Neural crest cell (in vitro differentiated cells): Measurements from ENCODE around the gene KIAA1958. TPM values are rescaled to one million over a fixed set of nuclear protein-coding genes. Genes with fewer than 3 reads are reported as not detected.

ENCODE experiments used
- DNase-seq: peaks from one replicate; pipeline ENCODE4 v3.0.0; 2021; ENCODE audit warnings: low read depth, mixed read lengths, low spot score
- H3K27ac Mint-ChIP-seq: one replicate; pipeline ENCODE4 v1.8.0; 2021; ENCODE audit warnings: mild to moderate bottlenecking, mixed read lengths; ENCODE audit not compliant: unreplicated experiment
- H3K27me3 Mint-ChIP-seq: 2 replicates; pipeline ENCODE4 v1.8.0; 2021; ENCODE audit warnings: low read depth, mild to moderate bottlenecking, mixed read lengths
- H3K36me3 Mint-ChIP-seq: 2 replicates; pipeline ENCODE4 v1.8.0; 2021; ENCODE audit warnings: low read depth, mild to moderate bottlenecking, mixed read lengths
- H3K4me1 Mint-ChIP-seq: 2 replicates; pipeline ENCODE4 v1.8.0; 2021; ENCODE audit warnings: mixed read lengths
- H3K4me3 Mint-ChIP-seq: one replicate; pipeline ENCODE4 v1.8.0; 2021; ENCODE audit warnings: mild to moderate bottlenecking, mixed read lengths
- H3K9me3 Mint-ChIP-seq: 2 replicates; pipeline ENCODE4 v1.8.0; 2021; ENCODE audit warnings: mixed read lengths
- total RNA-seq: library from RNA; stranded (reverse); gene quantifications from 2 replicates; pipeline ENCODE4 v1.2.1, GENCODE V29; 2021
- TF ChIP-seq, protein P1 (sequence below): fragments of 200-600 bp; sonication (generic); conservative IDR thresholded peaks from 2 replicates; pipeline ENCODE4 v1.5.0; 2021; ENCODE audit warnings: antibody characterized with exemption, mild to moderate bottlenecking

The KIAA1958 gene
- total RNA-seq, 1 donor from 2014 or later: 46.7 TPM

DNA sequence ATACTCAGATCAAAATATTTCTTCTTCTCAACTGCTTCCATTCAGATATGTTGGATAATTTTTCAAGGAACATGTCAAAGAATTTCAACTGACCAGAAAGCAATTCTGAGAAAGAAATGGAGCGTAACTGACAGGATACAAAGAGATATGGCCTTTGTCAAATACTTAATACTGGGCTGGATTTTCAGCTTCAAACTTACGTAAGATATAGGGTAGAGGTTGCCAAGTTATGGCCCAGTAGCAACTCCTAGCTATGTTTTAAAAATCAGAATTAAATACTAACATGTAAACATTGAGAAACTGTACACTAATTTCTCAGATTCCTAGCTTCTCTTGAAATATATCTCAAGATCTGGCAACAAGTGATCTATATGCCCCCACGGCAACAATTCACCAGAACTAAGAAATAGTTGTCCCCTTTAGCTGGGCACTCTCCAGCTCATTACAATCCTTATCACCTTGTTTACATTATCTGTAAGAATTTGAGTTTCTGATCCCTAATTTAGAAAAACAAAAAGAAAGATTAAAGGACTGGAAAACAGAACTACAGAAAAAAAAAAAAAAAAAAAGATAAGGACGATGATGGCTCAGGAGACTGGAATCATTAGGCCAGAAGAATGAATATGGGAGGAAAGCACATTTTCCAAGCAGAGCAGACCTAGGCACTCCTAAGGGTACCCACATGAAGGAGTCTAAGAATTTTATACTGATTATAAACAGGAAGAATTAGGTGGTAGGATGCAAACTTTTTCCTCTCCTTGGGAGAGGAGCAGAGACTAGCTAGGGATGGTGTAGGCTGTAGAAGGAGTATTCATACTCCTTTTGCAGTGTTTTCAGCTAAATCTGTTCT lies 208.3 kb downstream of the KIAA1958 start:
- H3K36me3 Mint-ChIP-seq: peaks cover 31% of the 10 kb centered on the region
- H3K27ac Mint-ChIP-seq: no peak overlapping the region
- TF ChIP-seq, protein P1, sequence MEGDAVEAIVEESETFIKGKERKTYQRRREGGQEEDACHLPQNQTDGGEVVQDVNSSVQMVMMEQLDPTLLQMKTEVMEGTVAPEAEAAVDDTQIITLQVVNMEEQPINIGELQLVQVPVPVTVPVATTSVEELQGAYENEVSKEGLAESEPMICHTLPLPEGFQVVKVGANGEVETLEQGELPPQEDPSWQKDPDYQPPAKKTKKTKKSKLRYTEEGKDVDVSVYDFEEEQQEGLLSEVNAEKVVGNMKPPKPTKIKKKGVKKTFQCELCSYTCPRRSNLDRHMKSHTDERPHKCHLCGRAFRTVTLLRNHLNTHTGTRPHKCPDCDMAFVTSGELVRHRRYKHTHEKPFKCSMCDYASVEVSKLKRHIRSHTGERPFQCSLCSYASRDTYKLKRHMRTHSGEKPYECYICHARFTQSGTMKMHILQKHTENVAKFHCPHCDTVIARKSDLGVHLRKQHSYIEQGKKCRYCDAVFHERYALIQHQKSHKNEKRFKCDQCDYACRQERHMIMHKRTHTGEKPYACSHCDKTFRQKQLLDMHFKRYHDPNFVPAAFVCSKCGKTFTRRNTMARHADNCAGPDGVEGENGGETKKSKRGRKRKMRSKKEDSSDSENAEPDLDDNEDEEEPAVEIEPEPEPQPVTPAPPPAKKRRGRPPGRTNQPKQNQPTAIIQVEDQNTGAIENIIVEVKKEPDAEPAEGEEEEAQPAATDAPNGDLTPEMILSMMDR: no peak
- DNase-seq: no peak
- no peaks in the 10 kb centered on the region for H3K9me3 Mint-ChIP-seq
- no peaks in the 10 kb centered on the region for H3K27me3 Mint-ChIP-seq
- H3K4me1 Mint-ChIP-seq: no peaks in the 10 kb centered on the region
- H3K4me3 Mint-ChIP-seq: no peak overlapping the region

DNA sequence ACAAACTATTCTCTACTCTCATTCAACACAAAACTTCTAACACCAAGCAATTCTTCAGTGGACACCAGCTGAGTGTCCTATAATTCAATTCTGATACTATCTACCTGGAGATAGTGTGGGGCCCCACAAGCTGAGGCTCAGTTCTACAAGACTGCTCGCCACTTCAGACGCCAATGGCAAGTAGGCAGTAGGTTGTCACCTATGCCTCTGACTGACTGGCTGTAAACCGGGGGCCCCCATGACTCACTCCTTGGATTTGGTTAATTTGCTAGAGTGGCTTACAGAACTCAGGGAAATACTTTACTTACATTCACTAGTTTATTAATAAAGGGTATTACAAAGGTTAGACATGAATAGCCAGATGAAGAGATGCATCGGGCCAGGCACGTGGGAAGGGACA lies 209.8 kb downstream of the KIAA1958 start:
- H3K27me3 Mint-ChIP-seq: no peaks in the 10 kb centered on the region
- no peak overlapping the region for H3K27ac Mint-ChIP-seq
- TF ChIP-seq, protein P1: no peak
- no peaks in the 10 kb centered on the region for H3K9me3 Mint-ChIP-seq
- H3K4me1 Mint-ChIP-seq: no peaks in the 10 kb centered on the region
- peaks cover 24% of the 10 kb centered on the region for H3K36me3 Mint-ChIP-seq
- no peak overlapping the region for H3K4me3 Mint-ChIP-seq
- DNase-seq: no peak

DNA sequence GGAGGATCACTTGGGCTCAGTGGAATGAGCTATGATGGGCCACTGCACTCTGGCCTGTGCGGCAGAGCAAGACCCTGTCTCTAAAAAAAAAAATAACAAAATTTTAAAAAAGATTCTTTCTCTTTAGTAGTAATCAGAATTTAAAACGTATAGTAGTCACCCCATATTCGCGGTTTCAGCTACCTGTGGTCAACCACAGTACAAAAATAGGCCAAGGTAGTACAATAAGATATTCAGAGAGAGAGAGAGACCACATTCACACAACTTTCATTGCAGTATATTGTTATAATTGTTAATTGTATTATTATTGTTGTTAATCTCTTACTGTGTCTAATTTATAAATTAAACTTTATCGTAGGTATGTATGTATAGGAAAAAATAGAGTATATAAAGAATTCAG lies 212.6 kb downstream of the KIAA1958 start:
- DNase-seq: no peak
- Mint-ChIP-seq H3K4me1 (no peaks in the 10 kb centered on the region), H3K9me3 (no peaks in the 10 kb centered on the region), H3K27me3 (no peaks in the 10 kb centered on the region), H3K36me3 (peaks cover 16% of the 10 kb centered on the region), H3K27ac (no peak overlapping the region), H3K4me3 (no peak overlapping the region)
- TF ChIP-seq, protein P1: no peak

DNA sequence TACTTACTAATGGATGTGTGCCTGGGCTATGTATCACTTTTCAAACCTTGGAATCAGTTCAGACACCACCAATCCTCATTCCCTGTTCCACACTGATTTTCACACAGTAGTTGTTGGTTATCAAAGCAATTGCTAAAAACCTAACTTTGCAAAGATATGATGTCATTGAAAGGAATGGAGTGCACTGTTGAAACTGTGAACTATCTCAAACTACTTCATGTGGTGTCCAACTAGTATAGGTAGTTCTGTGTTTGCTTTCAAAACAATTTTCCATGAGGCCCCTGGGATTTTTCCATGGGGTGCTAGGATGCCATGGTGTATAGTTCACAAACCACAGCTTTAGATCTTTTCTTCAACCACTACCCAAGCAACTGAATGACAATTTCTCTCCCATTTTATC lies 213.5 kb downstream of the KIAA1958 start:
- H3K4me3 Mint-ChIP-seq: no peak overlapping the region
- no peaks in the 10 kb centered on the region for H3K9me3 Mint-ChIP-seq
- H3K27me3 Mint-ChIP-seq: no peaks in the 10 kb centered on the region
- no peaks in the 10 kb centered on the region for H3K4me1 Mint-ChIP-seq
- H3K36me3 Mint-ChIP-seq: peaks cover 16% of the 10 kb centered on the region
- H3K27ac Mint-ChIP-seq: no peak overlapping the region
- DNase-seq: no peak
- TF ChIP-seq, protein P1: no peak

DNA sequence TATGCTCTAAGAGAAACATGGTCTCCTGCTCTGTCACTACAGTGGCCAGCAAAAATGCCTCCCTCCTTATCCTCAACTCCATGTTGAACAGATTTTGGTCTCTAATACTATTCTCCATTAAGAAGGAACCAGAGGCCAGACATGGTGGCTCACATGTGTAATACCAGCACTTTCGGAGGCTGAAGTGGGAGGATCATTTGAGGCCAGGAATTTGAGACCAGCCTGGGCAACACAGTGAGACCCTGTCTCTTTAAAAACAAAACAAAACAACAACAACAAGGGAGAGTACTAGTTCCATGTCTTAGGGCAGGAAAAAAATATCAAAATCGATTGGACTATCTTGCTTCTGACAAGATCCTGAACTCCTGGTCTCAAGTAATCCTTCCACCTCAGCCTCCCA lies 216.7 kb downstream of the KIAA1958 start:
- Mint-ChIP-seq H3K4me1 (peaks cover 15% of the 10 kb centered on the region), H3K27ac (no peak overlapping the region), H3K27me3 (no peaks in the 10 kb centered on the region), H3K36me3 (peaks cover under 1% of the 10 kb centered on the region), H3K9me3 (no peaks in the 10 kb centered on the region), H3K4me3 (no peak overlapping the region)
- TF ChIP-seq, protein P1: no peak
- DNase-seq: no peak
